GM03348 (cell line): ENCODE results near the gene HEG1.

Experiments used
- DNase-seq: peaks from one replicate; pipeline ENCODE4 v3.0.0; 2012; ENCODE audit warnings: low spot score

Gene HEG1

DNA sequence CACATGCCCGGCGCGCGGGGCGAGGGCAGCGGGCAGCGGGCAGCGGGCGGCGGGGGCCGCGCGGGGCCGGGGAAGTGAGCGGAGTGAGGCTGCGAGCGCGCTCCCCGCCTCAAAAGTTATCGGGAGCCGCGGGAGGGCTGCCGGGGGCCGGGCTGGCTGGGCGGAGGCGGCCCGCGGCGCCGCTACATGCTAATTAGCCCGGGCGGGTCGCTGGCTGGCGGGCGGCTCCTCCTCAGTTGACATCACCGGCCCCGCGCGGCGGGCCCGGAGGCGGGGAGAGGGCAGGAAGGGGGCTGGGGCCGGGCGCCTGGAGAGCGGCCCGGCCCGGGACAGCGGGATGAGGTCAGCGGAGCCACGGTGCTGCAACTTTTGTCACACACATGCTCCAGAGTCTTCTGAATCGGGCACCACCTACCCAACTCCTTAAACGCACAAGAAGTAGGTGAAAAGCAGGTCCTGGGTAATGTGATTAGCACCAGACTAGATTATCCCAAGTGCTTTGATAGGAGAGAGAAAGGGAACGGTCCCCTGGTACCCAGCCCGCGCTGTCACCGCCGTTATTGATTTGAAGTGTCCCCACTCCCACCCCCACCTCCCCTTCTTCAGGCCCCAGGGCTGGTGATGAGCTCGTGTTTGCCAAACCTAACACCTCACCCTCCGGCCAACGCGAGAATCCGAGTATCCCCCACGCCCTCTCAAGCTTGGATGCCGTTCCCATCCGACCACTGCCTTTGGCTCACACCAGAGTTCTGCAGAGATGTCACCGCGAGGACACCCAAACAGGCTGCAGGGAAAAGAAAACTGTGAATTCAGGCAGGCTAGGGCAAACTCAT, at the start of gene HEG1:
Gene HEG1, minus strand, starts transcription at position 85 of the 833 bp plus-strand sequence. CDS start 107 bp downstream, outside the sequence.
- peak; percentile 95 for DNase-seq

DNA sequence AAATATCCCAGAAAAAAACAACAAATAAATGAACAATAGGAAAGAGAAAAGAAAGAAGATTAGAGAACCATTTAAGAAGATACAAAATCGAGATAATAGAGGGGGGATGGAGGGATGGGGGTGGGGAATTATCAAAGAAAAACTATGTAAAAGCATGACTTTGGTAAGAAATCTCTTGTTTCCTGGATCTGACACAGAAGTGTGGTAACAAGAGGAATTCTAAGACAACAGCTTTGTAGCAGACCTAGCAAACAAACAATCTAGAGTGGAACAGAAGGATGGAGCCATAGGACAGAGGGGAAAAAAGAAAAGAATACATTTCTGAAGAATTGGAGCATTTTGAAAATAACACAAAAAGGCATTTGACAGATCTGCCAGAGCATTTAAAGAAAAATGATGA, 49.3 kb upstream of the HEG1 start:
- DNase-seq, result no peak

GRCh38 chr3:125104639-125105038, 48.8 kb upstream of the HEG1 start:
- DNase-seq, result no peak

- DNase-seq, result no peak
Observed at GRCh38 chr3:125103406-125103805, 47.6 kb upstream of the HEG1 start.

DNA sequence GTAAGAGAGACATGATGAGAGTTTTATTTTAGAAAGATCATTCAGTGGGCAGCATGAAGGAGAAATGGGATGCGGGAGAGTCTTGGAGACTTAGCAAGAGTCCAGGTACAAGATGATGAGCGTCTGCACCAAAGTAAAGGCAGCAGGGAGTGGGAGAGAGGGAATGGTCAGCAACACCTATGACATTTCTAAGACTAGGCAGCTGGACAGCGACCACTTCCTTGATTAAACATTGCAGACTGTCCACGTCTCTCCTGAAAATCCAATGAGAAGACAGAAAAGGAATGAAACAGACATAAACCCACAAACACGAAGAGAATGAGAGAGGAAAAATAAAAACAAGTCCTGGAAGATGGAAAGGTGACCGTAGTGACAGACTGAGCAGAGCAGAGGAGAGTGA, 46.7 kb upstream of the HEG1 start:
- DNase-seq, result no peak

- DNase-seq, result no peak
Observed at GRCh38 chr3:125098611-125099291, 43.0 kb upstream of the HEG1 start.

- DNase-seq, result no peak
Observed at GRCh38 chr3:125090649-125091048, 34.9 kb upstream of the HEG1 start.

- peak; percentile 42 for DNase-seq
Observed at GRCh38 chr3:125087768-125088391, 32.1 kb upstream of the HEG1 start.

- DNase-seq, result no peak
Observed at GRCh38 chr3:125085166-125085565, 29.4 kb upstream of the HEG1 start.

DNA sequence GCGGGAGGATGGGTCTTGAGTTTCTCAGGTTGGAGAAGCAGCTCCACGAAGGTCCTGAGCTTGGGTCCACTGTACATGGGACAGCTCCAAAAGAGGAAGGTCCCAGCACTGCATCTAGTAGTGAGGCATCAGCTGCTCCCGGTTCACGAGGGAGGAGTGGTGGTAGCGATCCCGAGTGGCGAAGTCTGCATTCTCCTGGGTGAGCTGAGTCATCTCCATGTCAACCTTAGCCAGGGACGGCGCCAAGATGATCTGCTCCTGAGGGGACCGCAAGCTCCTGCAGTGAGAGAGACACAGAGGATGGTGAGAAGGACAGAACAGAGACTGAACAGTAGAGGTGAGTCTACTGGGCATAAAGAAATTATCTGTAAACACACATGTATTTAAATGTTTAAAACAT, 28.0 kb upstream of the HEG1 start:
- DNase-seq, result peak; percentile 45

DNA sequence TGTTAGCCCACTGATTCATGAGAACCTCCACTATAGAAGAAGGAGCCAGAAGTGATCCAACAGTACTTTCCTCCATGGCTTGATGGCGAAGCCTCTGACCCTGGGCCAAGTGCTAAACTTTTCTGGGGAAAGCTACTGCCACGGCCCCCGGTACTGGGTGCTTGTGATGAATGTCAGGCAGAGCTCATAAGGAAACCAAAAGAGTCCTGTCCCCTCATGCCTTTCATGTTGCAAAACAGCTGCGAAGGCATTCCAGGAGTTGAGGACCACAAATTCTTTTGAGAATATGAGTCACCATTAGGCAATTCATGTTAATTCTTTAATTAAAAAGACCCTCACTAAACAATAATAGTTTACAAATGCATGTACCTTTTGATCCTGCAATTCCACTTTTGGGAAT, 26.5 kb upstream of the HEG1 start:
- peak; percentile 45 for DNase-seq

- no peak for DNase-seq
Observed at GRCh38 chr3:125080077-125080476, 24.3 kb upstream of the HEG1 start.

DNA sequence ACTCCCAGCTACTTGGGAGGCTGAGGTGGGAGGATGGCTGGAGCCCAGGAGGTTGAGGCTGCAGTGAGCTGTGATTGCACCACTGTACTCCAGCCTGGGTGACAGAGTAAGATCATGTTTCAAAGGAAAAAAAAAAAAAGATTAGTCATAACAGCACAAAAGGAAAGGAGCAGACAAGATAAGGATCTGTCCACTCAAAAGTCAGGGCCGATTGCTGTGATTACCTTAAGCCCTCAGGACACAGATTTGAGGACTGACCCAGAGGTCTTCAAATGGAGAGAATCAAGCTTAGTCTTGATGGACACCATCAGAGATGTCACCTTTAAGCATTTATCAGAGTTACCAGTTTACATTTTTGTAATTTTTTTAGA, 23.9 kb upstream of the HEG1 start:
- DNase-seq, result no peak

DNA sequence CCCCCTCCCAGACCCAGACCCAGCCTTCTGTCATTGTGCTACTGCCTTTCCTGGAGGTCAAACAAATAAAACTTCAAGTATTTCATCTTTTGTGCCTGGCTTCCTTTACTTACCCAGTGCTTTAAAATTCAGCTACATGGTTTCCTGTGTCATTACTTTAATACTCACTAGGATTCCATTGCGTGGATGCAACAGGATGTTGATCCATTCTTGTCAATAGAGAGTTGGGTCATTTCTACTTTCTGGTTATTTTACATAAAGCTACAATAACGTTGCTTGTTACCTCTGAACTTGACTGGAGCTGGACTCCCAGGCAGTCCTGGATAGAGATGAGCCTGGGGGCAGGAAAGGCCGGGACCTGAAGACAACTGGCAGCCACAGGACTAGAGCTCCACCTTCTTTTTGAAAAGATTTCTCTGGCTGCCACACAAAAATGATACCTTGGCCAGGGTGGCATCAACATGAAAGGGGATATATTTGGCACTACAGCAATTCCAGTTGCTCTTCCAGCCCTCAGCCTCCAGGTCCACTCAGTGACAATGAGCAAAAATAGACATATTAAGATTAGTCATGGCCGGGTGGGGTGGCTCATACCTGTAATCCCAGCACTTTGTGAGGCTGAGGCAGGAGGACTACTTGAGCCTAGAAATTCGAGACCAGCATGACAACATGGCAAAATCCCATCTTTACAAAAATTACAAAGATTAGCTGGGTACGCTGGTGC, 23.3 kb upstream of the HEG1 start:
- no peak for DNase-seq

- no peak for DNase-seq
Observed at GRCh38 chr3:125077864-125078263, 22.1 kb upstream of the HEG1 start.

DNA sequence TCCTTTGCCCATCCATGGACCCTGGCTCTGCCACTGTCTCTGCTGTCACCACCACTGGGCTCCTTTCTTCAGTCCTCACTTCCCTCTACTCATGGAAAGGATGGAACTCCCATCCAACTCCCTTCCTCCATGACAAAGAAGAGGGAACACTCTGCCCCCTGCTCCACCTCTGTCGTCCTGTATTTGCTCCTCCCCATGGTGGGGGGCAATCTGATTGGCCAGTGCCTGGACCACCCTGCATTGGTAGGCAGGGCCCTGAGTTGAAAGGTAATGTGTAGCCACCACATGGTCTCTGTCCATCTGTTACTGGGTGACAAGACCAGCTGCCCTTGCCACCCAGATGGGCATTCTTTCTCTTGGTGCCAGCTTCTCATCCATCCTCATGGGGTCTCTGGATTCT, 20.7 kb upstream of the HEG1 start:
- DNase-seq, result no peak

DNA sequence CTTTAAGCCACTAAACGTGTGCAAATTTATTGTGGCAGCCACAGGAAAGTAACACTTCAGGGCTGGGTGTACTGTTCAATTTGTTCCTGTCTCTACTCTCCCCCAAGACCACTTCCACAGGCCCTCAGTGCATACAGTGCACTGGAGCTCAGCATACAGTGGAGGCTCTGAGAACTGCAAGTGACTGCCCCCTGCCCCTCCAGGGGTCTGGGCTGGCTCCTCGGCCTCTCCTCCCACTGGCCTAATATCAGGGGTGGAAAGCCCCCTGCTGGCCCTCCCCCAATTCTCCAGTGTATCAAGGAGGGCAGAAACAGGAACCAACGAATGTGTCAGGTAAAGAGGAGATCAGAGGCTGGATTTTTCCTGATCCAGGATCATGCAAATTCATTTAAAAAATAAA, 19.9 kb upstream of the HEG1 start:
- DNase-seq, result no peak

- no peak for DNase-seq
Observed at GRCh38 chr3:125073390-125073905, 17.7 kb upstream of the HEG1 start.

DNA sequence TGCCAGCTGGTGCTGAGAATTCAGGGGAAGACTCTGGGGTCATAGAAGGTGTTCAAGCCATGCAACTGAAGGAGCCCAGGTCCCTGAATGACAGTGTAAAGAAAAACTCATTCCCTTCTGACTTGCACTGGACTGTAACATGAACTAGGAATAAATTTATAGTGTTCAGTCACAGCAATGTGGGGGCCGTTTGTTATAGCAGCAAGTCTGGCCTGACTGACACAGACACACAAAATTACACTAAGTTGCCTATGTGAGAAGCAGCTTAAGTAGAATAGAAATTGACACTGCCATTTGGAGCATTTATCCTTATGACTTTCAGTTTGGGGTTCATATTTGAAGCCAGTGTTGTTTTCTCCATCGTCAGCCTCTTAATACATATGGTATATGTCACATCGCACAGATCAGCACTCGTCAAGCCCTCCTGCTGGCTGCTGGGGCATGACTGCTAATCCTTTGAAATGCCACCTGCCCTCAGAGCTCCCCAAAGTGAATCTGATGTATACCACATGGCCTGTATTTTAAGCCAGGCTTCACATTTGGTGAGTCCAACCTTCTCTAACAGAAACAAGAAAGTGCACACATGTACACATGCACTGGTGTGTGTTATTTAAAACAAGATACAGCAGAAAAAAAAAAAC, 17.1 kb upstream of the HEG1 start:
- no peak for DNase-seq

- DNase-seq, result peak; percentile 44
Observed at GRCh38 chr3:125072301-125072700, 16.5 kb upstream of the HEG1 start.

DNA sequence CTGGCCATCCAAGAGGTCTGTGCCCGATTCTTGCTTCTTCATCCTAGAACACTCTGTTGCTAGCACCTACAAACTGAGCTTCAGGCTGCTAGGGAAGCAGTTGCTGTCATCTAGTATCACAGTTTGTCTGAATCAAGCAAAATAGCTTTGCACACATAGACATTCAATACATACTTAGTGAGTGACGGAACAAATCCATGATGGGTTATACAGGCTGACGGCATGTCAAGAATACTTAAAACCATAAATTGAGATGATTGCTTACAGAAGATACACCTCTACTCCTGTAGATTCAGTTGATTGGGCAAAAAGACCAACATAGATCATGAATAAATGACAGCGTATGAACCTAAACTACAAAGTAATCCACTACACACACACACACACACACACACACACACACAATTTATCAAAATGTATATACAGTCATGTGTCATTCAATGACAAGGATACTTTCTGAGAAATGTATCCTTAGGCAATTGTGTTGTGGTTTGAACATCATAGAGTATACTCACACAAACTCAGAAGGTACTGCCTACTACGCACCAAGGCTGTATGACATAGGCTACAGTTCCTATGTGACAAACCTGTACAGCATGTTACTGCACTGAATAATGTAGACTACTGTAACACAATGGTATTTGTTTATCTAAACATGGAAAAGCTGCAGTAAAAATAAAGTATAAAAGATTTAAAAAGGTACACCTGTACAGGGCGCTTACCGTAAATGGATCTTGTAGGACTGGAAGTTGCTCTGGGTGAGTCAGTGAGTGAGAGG, 14.4 kb upstream of the HEG1 start:
- no peak for DNase-seq
